ENCODE data around the gene NKX3-2. TPM values are rescaled to one million over a fixed set of nuclear protein-coding genes. Genes with fewer than 3 reads are reported as not detected.

The NKX3-2 gene
- total and polyA plus RNA-seq, 10 of the 15 experiments (the other 5 are each of a cell fraction or from before 2014, with no cell fraction given) = not detected

- Histone ChIP-seq H3K9ac (ENCODE audit: control insufficient read depth, insufficient read depth, low read length) (no peak overlapping the region), H3K36me3 (ENCODE audit: control insufficient read depth in 2 of 2, insufficient read depth in 2 of 2, low read length in 1 of 2) (no peaks in the 10 kb centered on the region), H3K27me3 (replicated peaks in 1 of 2; ENCODE audit: control insufficient read depth in 2 of 2, insufficient read depth in 2 of 2, low read length in 1 of 2) (peaks cover 8 to 13% of the 10 kb centered on the region in 2 experiments), H3K27ac (ENCODE audit: control insufficient read depth, insufficient read depth) (no peak overlapping the region), H3K4me3 (no peak overlapping the region), H3K4me2 (ENCODE audit: control insufficient read depth, insufficient read depth) (no peak overlapping the region), H4K20me1 (ENCODE audit: control insufficient read depth, insufficient read depth) (no peaks in the 10 kb centered on the region), H2AFZ (ENCODE audit: control insufficient read depth, low read depth, low read length) (no peak overlapping the region), H3K4me1 (ENCODE audit: control insufficient read depth, insufficient read depth, low read length) (peaks cover 6% of the 10 kb centered on the region), H3K9me3 (replicated peaks; ENCODE audit: control insufficient read depth, insufficient read depth, low read length) (peaks cover 10% of the 10 kb centered on the region), H3K79me2 (ENCODE audit: control insufficient read depth, insufficient read depth, low read length) (no peaks in the 10 kb centered on the region)
- in situ Hi-C loops (cut with MboI) (no loop called here), intact Hi-C loops (cut with micrococcal nuclease; ENCODE audit: unreplicated experiment) (no loop called here)
- TF ChIP-seq LARP7 (IDR thresholded peaks at IDR 0.05) (no peak), HDAC6 (IDR thresholded peaks at IDR 0.05; ENCODE audit: unreplicated experiment) (no peak), NR2C2 (IDR thresholded peaks at IDR 0.05; ENCODE audit: borderline replicate concordance, control insufficient read depth, insufficient read length, low read depth) (no peak), RAD51 (IDR thresholded peaks at IDR 0.05) (no peak), KDM1A (IDR thresholded peaks at IDR 0.05; ENCODE audit: borderline replicate concordance) (no peak), SUZ12 (IDR thresholded peaks at IDR 0.05; ENCODE audit: unreplicated experiment) (no peak), ZZZ3 (IDR thresholded peaks at IDR 0.05; ENCODE audit: control insufficient read depth, insufficient read length, low read depth) (no peak)
- ATAC-seq (no peak), DNase-seq (ENCODE audit: low read depth, low spot score) (no peak), FAIRE-seq (no peak)
- CTCF ChIA-PET = no interaction called here
- SMC1A ChIA-PET (ENCODE audit: uncharacterized antibody, unreplicated experiment) = no interaction called here
- 60% methylated on average over 17 of the region's 17 CpGs for WGBS (ENCODE audit: insufficient coverage, insufficient replicate concordance, low lambda C conversion rate, missing lambda C conversion rate)
- RAD21 ChIA-PET (ENCODE audit: unreplicated experiment) = no interaction called here
- POLR2A ChIA-PET = no interaction called here
- no TSS peak for BruUV-seq (replicated peaks)
Measured at GRCh38 chr4:13523105-13523477, 21.2 kb downstream of the NKX3-2 start.

GRCh38 chr4:13522282-13523104 lies 21.8 kb downstream of the NKX3-2 start:
- no TSS peak for BruUV-seq (replicated peaks)
- H3K27me3 ChIP-seq (replicated peaks in 1 of 2; ENCODE audit: control insufficient read depth in 2 of 2, insufficient read depth in 2 of 2, low read length in 1 of 2) = peaks cover 8 to 13% of the 10 kb centered on the region in 2 experiments
- TF ChIP-seq CBX3 (IDR thresholded peaks at IDR 0.05; ENCODE audit: borderline replicate concordance, low read depth) (no peak), IKZF2 (IDR thresholded peaks at IDR 0.05) (no peak), FOXM1 (IDR thresholded peaks at IDR 0.05; ENCODE audit: low read depth, low read length) (no peak), EZH2 (IDR thresholded peaks at IDR 0.05; ENCODE audit: borderline replicate concordance, control insufficient read depth, low read depth, low read length) (0 out of 2 replicates have a peak, but pooled peaks have one; percentile 47), NBN (IDR thresholded peaks at IDR 0.05) (no peak), FOS (IDR thresholded peaks at IDR 0.05; ENCODE audit: borderline replicate concordance, extremely low read depth, insufficient read length) (no peak), BCLAF1 (IDR thresholded peaks at IDR 0.05) (no peak), NFIC (IDR thresholded peaks at IDR 0.05; ENCODE audit: low read depth, low read length) (no peak)

More at GRCh38 chr4:13522282-13523104, 21.8 kb downstream of the NKX3-2 start:
- POLR2A ChIA-PET = no interaction called here
- Histone ChIP-seq H4K20me1 (ENCODE audit: control insufficient read depth, insufficient read depth) (no peaks in the 10 kb centered on the region), H3K79me2 (ENCODE audit: control insufficient read depth, insufficient read depth, low read length) (no peaks in the 10 kb centered on the region), H3K4me1 (ENCODE audit: control insufficient read depth, insufficient read depth, low read length) (peaks cover 3% of the 10 kb centered on the region; the same call in 1 of the 2 replicates), H3K36me3 (ENCODE audit: control insufficient read depth in 2 of 2, insufficient read depth in 2 of 2, low read length in 1 of 2) (no peaks in the 10 kb centered on the region), H3K27ac (ENCODE audit: control insufficient read depth, insufficient read depth) (no peak overlapping the region), H3K4me3 (no peak overlapping the region), H2AFZ (ENCODE audit: control insufficient read depth, low read depth, low read length) (no peak overlapping the region), H3K4me2 (ENCODE audit: control insufficient read depth, insufficient read depth) (peak overlapping the region; percentile 68; the same call in 1 of the 2 replicates), H3K9me3 (replicated peaks; ENCODE audit: control insufficient read depth, insufficient read depth, low read length) (peaks cover 10% of the 10 kb centered on the region), H3K9ac (ENCODE audit: control insufficient read depth, insufficient read depth, low read length) (no peak overlapping the region)
- intact Hi-C loops (cut with micrococcal nuclease; ENCODE audit: unreplicated experiment) (no loop called here), in situ Hi-C loops (cut with MboI) (no loop called here)
- SMC1A ChIA-PET (ENCODE audit: uncharacterized antibody, unreplicated experiment) = interaction anchor here (0.7 kb wide), 1 partner anchor 670 kb away, joined by 5 read pairs; no protein-coding TSS in a partner anchor
- DNase-seq (ENCODE audit: low read depth, low spot score) = no peak
- RAD21 ChIA-PET (ENCODE audit: unreplicated experiment) = no interaction called here
- WGBS (ENCODE audit: insufficient coverage, insufficient replicate concordance, low lambda C conversion rate, missing lambda C conversion rate) = 13% methylated on average over 43 of the region's 49 CpGs
- ATAC-seq = peak; percentile 50; the same call in 2 of the 3 replicates
- no peak for FAIRE-seq
- CTCF ChIA-PET = no interaction called here
